PC-9 (cell line): ENCODE results near the gene LPCAT1. TPM values are rescaled to one million over a fixed set of nuclear protein-coding genes. Genes with fewer than 3 reads are reported as not detected.

Source experiments
- BruUV-seq: library from RNA; stranded (reverse); fragments of 400-500 nt; replicated peaks from 2 replicates; lab custom pipeline; 2021; lab: Mats Ljungman, UMichigan
- CTCF ChIA-PET: fragments of 300-600 bp; sonication (Branson Sonifier 250); formaldehyde crosslinking; loops from one replicate; lab custom pipeline; 2022; ENCODE audit warnings: antibody characterized with exemption; lab: Charles Lee
- POLR2A ChIA-PET: fragments of 300-600 bp; sonication (Branson Sonifier 250); formaldehyde crosslinking; loops from one replicate; lab custom pipeline; 2022; ENCODE audit warnings: antibody characterized with exemption; ENCODE audit not compliant: unreplicated experiment; lab: Charles Lee
- DNase-seq, 2 experiments: peaks; one replicate each; pipeline versions ENCODE4 v3.0.0 to v3.0.0-alpha.2; 2015 to 2022; ENCODE audit warnings: mixed read lengths in 1 of 2
- H2AFZ ChIP-seq: fragments of 200-600 bp; sonication (generic); 2 replicates; pipeline ENCODE4 v1.8.1; 2017; ENCODE audit warnings: antibody characterized with exemption
- H3F3A ChIP-seq: fragments of 200-600 bp; sonication (generic); 2 replicates; pipeline ENCODE4 v1.8.1; 2017; ENCODE audit warnings: antibody characterized with exemption, mild to moderate bottlenecking, low read depth; ENCODE audit not compliant: insufficient read depth
- H3K27ac ChIP-seq: fragments of 200-600 bp; sonication (generic); 2 replicates; pipeline ENCODE4 v1.6.1; 2016; ENCODE audit warnings: mixed run types
- H3K27me3 ChIP-seq: fragments of 200-600 bp; sonication (generic); 2 replicates; pipeline ENCODE4 v1.6.1; 2016; ENCODE audit warnings: low read depth, mixed run types; ENCODE audit not compliant: insufficient read depth
- H3K36me3 ChIP-seq: fragments of 200-600 bp; sonication (generic); 2 replicates; pipeline ENCODE4 v1.6.1; 2016; ENCODE audit warnings: low read depth, mixed run types
- H3K4me1 ChIP-seq: fragments of 200-600 bp; sonication (generic); replicated peaks from 2 replicates; pipeline ENCODE4 v1.6.1; 2016; ENCODE audit warnings: mixed run types; ENCODE audit not compliant: insufficient read depth
- H3K4me2 ChIP-seq: fragments of 200-600 bp; sonication (generic); 2 replicates; pipeline ENCODE4 v1.6.1; 2017; ENCODE audit warnings: mixed run types
- H3K4me3 ChIP-seq: fragments of 200-600 bp; sonication (generic); 2 replicates; pipeline ENCODE4 v1.6.1; 2016; ENCODE audit warnings: mixed run types
- H3K79me2 ChIP-seq: fragments of 200-600 bp; sonication (generic); 2 replicates; pipeline ENCODE4 v1.6.1; 2017; ENCODE audit warnings: low read depth, mixed run types
- H3K9me2 ChIP-seq: fragments of 200-600 bp; sonication (generic); 2 replicates; pipeline ENCODE4 v1.8.1; 2017; ENCODE audit warnings: mild to moderate bottlenecking; ENCODE audit not compliant: insufficient read depth
- H3K9me3 ChIP-seq: fragments of 200-600 bp; sonication (generic); 2 replicates; pipeline ENCODE4 v1.8.1; 2016; ENCODE audit warnings: low read depth; ENCODE audit not compliant: insufficient read depth
- H4K20me1 ChIP-seq: fragments of 200-600 bp; sonication (generic); 2 replicates; pipeline ENCODE4 v1.8.1; 2017; ENCODE audit not compliant: insufficient read depth
- CTCF ChIP-seq: fragments of 200-600 bp; sonication (generic); conservative IDR thresholded peaks from 2 replicates; pipeline ENCODE4 v1.6.1; 2017; ENCODE audit warnings: mixed run types, antibody characterized with exemption, mild to moderate bottlenecking, moderate library complexity
- EZH2 ChIP-seq: fragments of 200-600 bp; sonication (generic); IDR thresholded peaks from 2 replicates; pipeline ENCODE4 v1.8.0; 2017; ENCODE audit warnings: antibody characterized with exemption, low read depth
- intact Hi-C: fragments of 100-400 bp; cut with micrococcal nuclease; formaldehyde crosslinking; loops from one replicate; pipeline ENCODE4 v1.10.0; 2022; ENCODE audit not compliant: unreplicated experiment
- total RNA-seq: library from RNA; stranded (reverse); gene quantifications from 2 replicates; pipeline ENCODE4 v1.2.3, GENCODE V29; 2021

LPCAT1 gene
- total RNA-seq, 1 experiment from 2014 or later: 96.1 TPM

GRCh38 chr5:1502737-1503120 lies 21.0 kb downstream of the LPCAT1 start:
- CTCF ChIA-PET: no interaction called here
- Histone ChIP-seq H3K9me3 (no peaks in the 10 kb centered on the region), H3K4me1 (no peaks in the 10 kb centered on the region), H3K36me3 (no peaks in the 10 kb centered on the region), H3K27ac (no peak overlapping the region), H4K20me1 (peaks cover 79% of the 10 kb centered on the region), H3K27me3 (no peaks in the 10 kb centered on the region), H3K9me2 (no peaks in the 10 kb centered on the region), H2AFZ (no peak overlapping the region), H3K79me2 (peaks cover 57% of the 10 kb centered on the region), H3K4me3 (no peak overlapping the region), H3K4me2 (no peak overlapping the region), H3F3A (peaks cover 26% of the 10 kb centered on the region)
- no peak for TF ChIP-seq EZH2
- no peak for TF ChIP-seq CTCF
- POLR2A ChIA-PET: no interaction called here
- DNase-seq: no peak
- BruUV-seq: no TSS peak
- intact Hi-C loops: no loop called here

- no TSS peak for BruUV-seq
- ChIA-PET CTCF (interaction anchor here (0.7 kb wide), 1 partner anchor 999 kb away, joined by 3 read pairs; no protein-coding TSS in a partner anchor), POLR2A (no interaction called here)
- DNase-seq: no peak
- Histone ChIP-seq H3K36me3 (no peaks in the 10 kb centered on the region), H3F3A (peaks cover 26% of the 10 kb centered on the region), H3K9me2 (no peaks in the 10 kb centered on the region), H3K79me2 (peaks cover 52% of the 10 kb centered on the region), H3K4me3 (no peak overlapping the region), H3K27me3 (no peaks in the 10 kb centered on the region), H3K27ac (no peak overlapping the region), H3K4me2 (no peak overlapping the region), H2AFZ (no peak overlapping the region), H3K9me3 (no peaks in the 10 kb centered on the region), H4K20me1 (peaks cover 79% of the 10 kb centered on the region), H3K4me1 (no peaks in the 10 kb centered on the region)
- TF ChIP-seq EZH2 (no peak), CTCF (no peak)
- intact Hi-C loops: no loop called here
These were observed 21.6 kb downstream of the LPCAT1 start for GRCh38 chr5:1502046-1502736.

- H3K4me1 ChIP-seq: no peaks in the 10 kb centered on the region
- H3K4me3 ChIP-seq: no peak overlapping the region
- H4K20me1 ChIP-seq: peaks cover 79% of the 10 kb centered on the region
- H3K27ac ChIP-seq: no peak overlapping the region
- H3K27me3 ChIP-seq: no peaks in the 10 kb centered on the region
- intact Hi-C loops: no loop called here
- CTCF ChIA-PET: interaction anchor here (0.7 kb wide), 1 partner anchor 1000 kb away, joined by 3 read pairs; no protein-coding TSS in a partner anchor
- no peaks in the 10 kb centered on the region for H3K36me3 ChIP-seq
- H3K79me2 ChIP-seq: peaks cover 45% of the 10 kb centered on the region
- BruUV-seq: no TSS peak
- TF ChIP-seq CTCF: no peak
- TF ChIP-seq EZH2: no peak
- no peak overlapping the region for H3K4me2 ChIP-seq
- peaks cover 30% of the 10 kb centered on the region for H3F3A ChIP-seq
- no peak overlapping the region for H2AFZ ChIP-seq
- POLR2A ChIA-PET: no interaction called here
- DNase-seq: no peak
- H3K9me2 ChIP-seq: no peaks in the 10 kb centered on the region
- H3K9me3 ChIP-seq: no peaks in the 10 kb centered on the region
These were observed 22.3 kb downstream of the LPCAT1 start for GRCh38 chr5:1501372-1502045.
